OCI-LY3 (cell line): ENCODE results near the gene TRDMT1.

Source experiments
- H2AFZ ChIP-seq: fragments of 200-600, 300-600 bp; shearing (Covaris generic); 2 replicates; pipeline ENCODE4 v1.6.0; 2014; ENCODE audit warnings: antibody characterized with exemption, low read depth, low read length
- H3K27ac ChIP-seq: fragments of 200-600, 300-600 bp; sonication (generic); 2 replicates; pipeline ENCODE4 v1.5.1; 2014; ENCODE audit warnings: mild to moderate bottlenecking, low read length, moderate library complexity, mixed read lengths
- H3K27me3 ChIP-seq: fragments of 200-600, 300-600 bp; sonication (generic); 2 replicates; pipeline ENCODE4 v1.6.1; 2014; ENCODE audit warnings: low read depth, low read length, mixed read lengths
- H3K36me3 ChIP-seq: fragments of 200-600, 300-600 bp; sonication (generic); replicated peaks from 2 replicates; pipeline ENCODE3; 2014; ENCODE audit warnings: low read depth, low read length, mixed read lengths
- H3K4me1 ChIP-seq: fragments of 300-600, 200-600 bp; sonication (generic); 2 replicates; pipeline ENCODE4 v1.6.1; 2014; ENCODE audit warnings: low read length, mixed read lengths
- H3K4me2 ChIP-seq: fragments of 200-600, 300-600 bp; sonication (generic); 2 replicates; pipeline ENCODE4 v1.6.1; 2014; ENCODE audit warnings: low read length, mixed read lengths
- H3K4me3 ChIP-seq: fragments of 300-600, 200-600 bp; sonication (generic); 2 replicates; pipeline ENCODE4 v1.5.1; 2014; ENCODE audit warnings: antibody characterized with exemption, mild to moderate bottlenecking, low read length, moderate library complexity
- H3K79me2 ChIP-seq: fragments of 300-600, 200-600 bp; shearing (Covaris generic); 2 replicates; pipeline ENCODE4 v1.6.1; 2014; ENCODE audit warnings: mild to moderate bottlenecking, low read length, mixed read lengths
- H3K9ac ChIP-seq: fragments of 300-600, 200-600 bp; shearing (Covaris generic); 2 replicates; pipeline ENCODE4 v1.6.0; 2014; ENCODE audit warnings: mild to moderate bottlenecking, low read length, moderate library complexity
- H3K9me3 ChIP-seq: fragments of 200-600, 300-600 bp; shearing (Covaris generic); 2 replicates; pipeline ENCODE4 v1.6.1; 2014; ENCODE audit warnings: low read length, mixed read lengths; ENCODE audit not compliant: insufficient read depth
- H4K20me1 ChIP-seq: fragments of 200-600, 300-600 bp; sonication (generic); 2 replicates; pipeline ENCODE4 v1.6.1; 2016; ENCODE audit warnings: low read length, mixed read lengths; ENCODE audit not compliant: insufficient read depth
- EZH2phosphoT487 ChIP-seq: fragments of 200-600 bp; shearing (Covaris generic); IDR thresholded peaks from 2 replicates; pipeline ENCODE4 v1.6.1; 2018; ENCODE audit warnings: antibody characterized with exemption, mixed run types, low read depth
- TF ChIP-seq, protein P1 (sequence below): fragments of 200-600, 300-600 bp; sonication (generic); IDR thresholded peaks from 2 replicates; pipeline ENCODE4 v1.5.1; 2014; ENCODE audit warnings: antibody characterized with exemption, low read length, low read depth

Gene TRDMT1

DNA sequence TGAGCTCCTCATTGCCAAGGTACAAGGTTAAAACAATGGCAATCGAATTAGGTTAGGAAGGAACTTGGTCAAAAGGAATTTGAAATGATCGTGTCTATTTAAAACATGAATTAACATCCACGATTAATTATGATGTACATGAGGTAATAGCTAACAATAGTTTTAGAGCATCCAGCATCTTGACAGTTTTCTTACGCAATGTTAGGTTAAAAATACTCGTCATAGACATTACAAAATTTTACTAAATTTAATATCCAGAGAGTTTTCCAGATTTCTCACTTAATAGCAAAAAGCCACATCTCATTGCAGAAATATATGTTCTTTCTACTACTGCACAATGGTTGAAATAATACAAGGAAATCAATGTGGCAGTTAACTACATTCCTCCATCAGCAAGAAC lies 94.5 kb downstream of the TRDMT1 start:
- Histone ChIP-seq H3K4me1 (no peaks in the 10 kb centered on the region), H3K4me3 (no peak overlapping the region), H4K20me1 (no peaks in the 10 kb centered on the region), H3K9ac (no peak overlapping the region), H3K79me2 (no peaks in the 10 kb centered on the region), H3K9me3 (no peaks in the 10 kb centered on the region), H2AFZ (no peak overlapping the region), H3K27ac (no peak overlapping the region), H3K36me3 (no peaks in the 10 kb centered on the region), H3K4me2 (no peak overlapping the region), H3K27me3 (no peaks in the 10 kb centered on the region)
- TF ChIP-seq, protein P1, sequence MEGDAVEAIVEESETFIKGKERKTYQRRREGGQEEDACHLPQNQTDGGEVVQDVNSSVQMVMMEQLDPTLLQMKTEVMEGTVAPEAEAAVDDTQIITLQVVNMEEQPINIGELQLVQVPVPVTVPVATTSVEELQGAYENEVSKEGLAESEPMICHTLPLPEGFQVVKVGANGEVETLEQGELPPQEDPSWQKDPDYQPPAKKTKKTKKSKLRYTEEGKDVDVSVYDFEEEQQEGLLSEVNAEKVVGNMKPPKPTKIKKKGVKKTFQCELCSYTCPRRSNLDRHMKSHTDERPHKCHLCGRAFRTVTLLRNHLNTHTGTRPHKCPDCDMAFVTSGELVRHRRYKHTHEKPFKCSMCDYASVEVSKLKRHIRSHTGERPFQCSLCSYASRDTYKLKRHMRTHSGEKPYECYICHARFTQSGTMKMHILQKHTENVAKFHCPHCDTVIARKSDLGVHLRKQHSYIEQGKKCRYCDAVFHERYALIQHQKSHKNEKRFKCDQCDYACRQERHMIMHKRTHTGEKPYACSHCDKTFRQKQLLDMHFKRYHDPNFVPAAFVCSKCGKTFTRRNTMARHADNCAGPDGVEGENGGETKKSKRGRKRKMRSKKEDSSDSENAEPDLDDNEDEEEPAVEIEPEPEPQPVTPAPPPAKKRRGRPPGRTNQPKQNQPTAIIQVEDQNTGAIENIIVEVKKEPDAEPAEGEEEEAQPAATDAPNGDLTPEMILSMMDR: no peak
- no peak for TF ChIP-seq EZH2phosphoT487

GRCh38 chr10:17101910-17102266 lies 99.6 kb downstream of the TRDMT1 start:
- H4K20me1 ChIP-seq: no peaks in the 10 kb centered on the region
- TF ChIP-seq, protein P1: no peak
- TF ChIP-seq EZH2phosphoT487: no peak
- no peaks in the 10 kb centered on the region for H3K79me2 ChIP-seq
- no peak overlapping the region for H3K4me2 ChIP-seq
- no peak overlapping the region for H3K9ac ChIP-seq
- H2AFZ ChIP-seq: no peak overlapping the region
- no peaks in the 10 kb centered on the region for H3K9me3 ChIP-seq
- no peaks in the 10 kb centered on the region for H3K4me1 ChIP-seq
- H3K36me3 ChIP-seq: no peaks in the 10 kb centered on the region
- H3K4me3 ChIP-seq: no peak overlapping the region
- no peaks in the 10 kb centered on the region for H3K27me3 ChIP-seq
- no peak overlapping the region for H3K27ac ChIP-seq

DNA sequence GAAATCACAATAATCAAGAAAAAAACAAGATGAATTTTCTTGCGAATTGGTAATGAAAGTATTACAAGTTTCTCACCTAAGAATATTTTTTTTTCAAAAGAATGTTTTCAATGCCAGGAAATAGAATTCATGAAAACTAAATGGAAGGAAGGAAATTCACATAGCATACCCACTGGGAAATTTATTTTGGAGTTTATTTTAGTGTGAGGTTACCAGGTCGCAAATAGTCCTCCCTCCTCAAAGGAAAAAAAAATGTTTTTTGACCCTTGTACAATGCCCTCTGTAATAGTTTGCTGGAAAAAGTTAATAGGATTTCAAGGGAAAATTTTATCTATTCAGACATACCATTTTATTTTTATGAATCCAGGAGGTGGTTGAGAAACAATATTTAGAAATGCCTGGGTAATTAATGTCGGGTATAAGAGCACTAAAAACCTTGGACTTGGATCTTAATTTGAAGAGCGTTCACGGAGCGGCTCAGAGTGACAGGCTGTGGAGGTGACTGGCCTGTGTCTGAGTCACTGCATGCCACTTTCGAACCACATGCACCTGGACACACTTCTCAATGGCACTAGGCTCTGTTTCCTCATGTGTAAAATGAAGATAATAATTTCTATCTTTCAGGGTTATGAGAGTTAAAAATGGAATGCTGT lies 100.1 kb downstream of the TRDMT1 start:
- Histone ChIP-seq H3K4me1 (no peaks in the 10 kb centered on the region), H3K27me3 (no peaks in the 10 kb centered on the region), H3K9ac (no peak overlapping the region), H2AFZ (no peak overlapping the region), H3K79me2 (no peaks in the 10 kb centered on the region), H3K4me2 (no peak overlapping the region), H3K27ac (no peak overlapping the region), H3K36me3 (no peaks in the 10 kb centered on the region), H3K4me3 (no peak overlapping the region), H3K9me3 (no peaks in the 10 kb centered on the region), H4K20me1 (no peaks in the 10 kb centered on the region)
- TF ChIP-seq, protein P1: no peak
- TF ChIP-seq EZH2phosphoT487: no peak

- Histone ChIP-seq H3K9me3 (no peaks in the 10 kb centered on the region), H3K79me2 (no peaks in the 10 kb centered on the region), H4K20me1 (no peaks in the 10 kb centered on the region), H3K27me3 (no peaks in the 10 kb centered on the region), H3K4me2 (no peak overlapping the region), H3K9ac (no peak overlapping the region), H3K36me3 (no peaks in the 10 kb centered on the region), H3K27ac (no peak overlapping the region), H2AFZ (no peak overlapping the region), H3K4me3 (no peak overlapping the region), H3K4me1 (no peaks in the 10 kb centered on the region)
- TF ChIP-seq, protein P1: no peak
- no peak for TF ChIP-seq EZH2phosphoT487
Observed at GRCh38 chr10:17100586-17100985, 100.9 kb downstream of the TRDMT1 start.
